ENCODE results near the gene GXYLT2.

The GXYLT2 gene

GRCh38 chr3:73018298-73018697 is 130.5 kb downstream of the GXYLT2 start:
- DNase-seq (ENCODE audit: low read depth in 3 of 3), result no peak

GRCh38 chr3:73018790-73019441 is 131.1 kb downstream of the GXYLT2 start:
- DNase-seq (ENCODE audit: low read depth in 3 of 3), result no peak

GRCh38 chr3:73021301-73021835 is 133.5 kb downstream of the GXYLT2 start:
- no peak for DNase-seq (ENCODE audit: low read depth in 3 of 3)

GRCh38 chr3:73024836-73025235 is 137.0 kb downstream of the GXYLT2 start:
- DNase-seq (ENCODE audit: low read depth in 3 of 3), result no peak

- no peak for DNase-seq (ENCODE audit: low read depth in 3 of 3)
Observed at GRCh38 chr3:73026111-73026759, 138.4 kb downstream of the GXYLT2 start.
